Effector memory CD4-positive, alpha-beta T cell (primary cell): ENCODE measurements around the gene AMN1.
"Not testable (repeated sequence)": the region's sequence is repeated elsewhere in the genome, so short reads cannot be mapped to it uniquely, and the experiment has no call there.

Experiments used
- DNase-seq, 3 donors: peaks; one replicate each; pipeline ENCODE4 v3.0.0-alpha.2; 2020
- H3K27ac ChIP-seq: 2 replicates; pipeline ENCODE4 v1.7.0; 2013; ENCODE audit warnings: mild to moderate bottlenecking, low read length, moderate library complexity; ENCODE audit not compliant: insufficient read depth, poor library complexity, severe bottlenecking
- H3K27me3 ChIP-seq: replicated peaks from 2 replicates; pipeline ENCODE4 v1.7.0; 2013; ENCODE audit warnings: mild to moderate bottlenecking, low read length; ENCODE audit not compliant: insufficient read depth, control insufficient read depth, poor library complexity, severe bottlenecking
- H3K36me3 ChIP-seq: 2 replicates; pipeline ENCODE4 v1.7.0; 2013; ENCODE audit warnings: mild to moderate bottlenecking, low read length, moderate library complexity; ENCODE audit not compliant: control insufficient read depth, insufficient read depth
- H3K4me1 ChIP-seq: 2 replicates; pipeline ENCODE4 v1.7.0; 2013; ENCODE audit warnings: low read length, mild to moderate bottlenecking; ENCODE audit not compliant: control insufficient read depth, insufficient read depth, poor library complexity, severe bottlenecking
- H3K4me3 ChIP-seq: 2 replicates; pipeline ENCODE4 v1.7.0; 2013; ENCODE audit warnings: low read length, low read depth, mild to moderate bottlenecking; ENCODE audit not compliant: insufficient read depth, poor library complexity, severe bottlenecking
- H3K9me3 ChIP-seq: 2 replicates; pipeline ENCODE4 v1.7.0; 2013; ENCODE audit warnings: mild to moderate bottlenecking, low read length, moderate library complexity; ENCODE audit not compliant: control insufficient read depth

AMN1 gene

GRCh38 chr12:31752450-31752849 is 23.6 kb upstream of the AMN1 start:
- no peaks in the 10 kb centered on the region for H3K9me3 ChIP-seq
- H3K27ac ChIP-seq: no peak overlapping the region
- H3K36me3 ChIP-seq: no peaks in the 10 kb centered on the region
- peaks cover 6% of the 10 kb centered on the region for H3K4me1 ChIP-seq
- H3K27me3 ChIP-seq: no peaks in the 10 kb centered on the region
- no peak overlapping the region for H3K4me3 ChIP-seq
- no peak for DNase-seq

DNA sequence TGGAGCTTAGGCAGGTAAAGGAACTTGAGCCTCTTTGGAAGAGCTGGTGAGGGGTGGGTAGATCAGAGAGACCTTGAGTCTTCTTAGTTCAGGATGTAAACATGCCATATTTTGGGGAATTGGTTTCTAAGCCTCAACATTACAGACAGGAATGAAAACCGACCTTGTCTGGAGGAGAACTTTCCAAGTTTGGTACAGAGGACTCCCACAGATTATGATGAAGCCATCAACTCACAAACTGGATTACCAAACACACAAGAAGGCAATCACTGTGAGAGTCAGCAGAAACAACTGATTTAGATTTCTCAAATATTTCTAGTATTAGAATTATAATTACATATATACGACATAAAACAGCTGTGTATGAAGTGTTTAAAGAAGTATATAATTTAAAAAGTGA is 22.3 kb upstream of the AMN1 start:
- Histone ChIP-seq H3K27ac (no peak overlapping the region), H3K4me3 (no peak overlapping the region), H3K4me1 (peaks cover 6% of the 10 kb centered on the region), H3K27me3 (no peaks in the 10 kb centered on the region), H3K36me3 (no peaks in the 10 kb centered on the region), H3K9me3 (no peaks in the 10 kb centered on the region)
- DNase-seq: no peak

DNA sequence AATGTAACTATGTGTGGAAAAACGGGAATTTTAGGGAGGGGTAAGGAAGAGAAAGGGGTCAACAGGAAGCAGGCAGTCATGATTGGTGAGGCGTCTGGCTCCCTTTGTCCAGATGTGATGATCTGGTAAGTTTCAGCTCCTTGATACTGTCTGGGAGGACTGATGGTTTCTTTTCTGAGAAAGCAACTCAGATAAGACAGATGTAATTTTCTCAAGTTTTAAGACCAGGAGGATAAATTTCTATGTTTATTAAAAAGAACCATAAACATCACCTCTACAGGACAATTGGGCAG is 21.9 kb upstream of the AMN1 start:
- Histone ChIP-seq H3K4me1 (peaks cover 6% of the 10 kb centered on the region), H3K36me3 (no peaks in the 10 kb centered on the region), H3K9me3 (no peaks in the 10 kb centered on the region), H3K4me3 (no peak overlapping the region), H3K27me3 (no peaks in the 10 kb centered on the region), H3K27ac (no peak overlapping the region)
- no peak for DNase-seq

DNA sequence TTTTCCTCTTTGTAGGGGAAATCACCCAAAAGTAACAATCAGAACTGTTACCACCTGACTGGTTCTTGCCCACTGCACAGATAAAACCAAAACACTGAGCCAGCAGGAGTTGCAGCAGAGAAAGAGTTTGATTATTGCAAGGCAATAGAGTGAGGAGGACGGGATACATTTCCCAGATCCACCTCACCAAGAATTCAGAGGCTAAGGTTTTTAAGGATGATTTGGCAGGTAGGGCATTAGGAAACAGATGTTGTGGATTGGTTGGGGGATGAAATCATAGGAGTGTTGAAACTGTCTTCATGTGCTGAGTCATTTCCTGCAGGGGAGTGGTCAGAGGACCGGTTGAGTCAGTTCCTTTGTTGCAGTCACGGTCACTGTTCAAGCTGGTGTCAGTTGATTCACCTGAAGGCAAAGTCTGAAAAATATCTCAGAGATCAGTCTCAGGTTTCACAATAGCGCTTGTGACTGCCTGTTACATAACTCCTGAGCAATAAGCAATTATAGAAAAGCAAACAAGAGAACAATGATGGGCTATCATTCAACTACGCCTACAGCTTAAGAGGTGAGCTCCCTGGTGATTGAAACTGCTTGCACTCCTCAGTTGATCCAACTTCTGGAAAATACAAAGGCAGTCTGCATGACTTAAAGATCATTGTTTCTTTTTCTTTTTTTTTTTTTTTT is 20.3 kb upstream of the AMN1 start:
- peak overlapping the region; percentile 12 for H3K27ac ChIP-seq
- no peak overlapping the region for H3K4me3 ChIP-seq
- no peaks in the 10 kb centered on the region for H3K9me3 ChIP-seq
- no peaks in the 10 kb centered on the region for H3K27me3 ChIP-seq
- no peaks in the 10 kb centered on the region for H3K36me3 ChIP-seq
- DNase-seq: peak; percentile 19 to 25 (median 23)
- peaks cover 6% of the 10 kb centered on the region for H3K4me1 ChIP-seq

DNA sequence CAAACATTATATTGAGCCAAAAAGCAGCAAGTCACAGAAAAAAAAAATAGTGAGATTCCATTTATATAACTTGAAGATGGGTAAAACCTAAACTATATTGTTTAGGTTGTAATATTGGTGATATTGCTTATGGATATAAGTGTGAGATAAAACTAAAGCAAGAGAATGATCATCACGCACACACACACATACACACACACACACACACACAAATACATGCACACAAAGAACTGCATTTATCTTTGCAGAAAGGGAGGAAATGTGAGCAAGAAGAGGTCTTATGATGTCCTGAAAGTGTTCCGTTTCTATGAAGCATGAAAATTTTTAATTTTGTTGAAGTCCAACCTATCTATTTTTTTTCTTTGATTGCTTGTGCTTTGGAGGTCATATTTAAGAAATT is 16.4 kb upstream of the AMN1 start:
- Histone ChIP-seq H3K27ac (no peak overlapping the region), H3K36me3 (no peaks in the 10 kb centered on the region), H3K27me3 (no peaks in the 10 kb centered on the region), H3K4me1 (peaks cover 13% of the 10 kb centered on the region), H3K9me3 (no peaks in the 10 kb centered on the region), H3K4me3 (no peak overlapping the region)
- no peak for DNase-seq

DNA sequence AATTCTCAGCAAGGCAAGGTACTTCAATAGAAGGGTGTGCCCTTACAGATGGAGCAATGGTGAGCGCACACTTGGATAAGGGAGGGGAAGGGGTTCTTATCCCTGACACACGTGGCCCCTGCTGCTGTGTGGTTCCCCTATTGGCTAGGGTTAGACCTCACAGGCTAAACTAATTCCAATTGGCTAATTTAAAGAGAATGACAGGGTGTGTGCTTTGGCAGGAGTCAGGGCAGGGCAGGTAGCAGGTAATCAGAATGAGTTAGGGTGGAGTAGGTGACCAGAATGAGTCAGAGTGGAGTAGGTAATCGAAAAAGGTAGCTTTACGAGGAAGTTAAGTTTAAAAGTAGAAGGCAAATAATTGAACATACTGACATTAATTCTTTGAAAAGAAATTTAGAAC is 15.5 kb upstream of the AMN1 start:
- not testable (repeated sequence) for H3K4me3 ChIP-seq, H3K36me3 ChIP-seq, H3K27me3 ChIP-seq, H3K9me3 ChIP-seq, H3K27ac ChIP-seq, DNase-seq
- peaks cover 12% of the 10 kb centered on the region for H3K4me1 ChIP-seq

DNA sequence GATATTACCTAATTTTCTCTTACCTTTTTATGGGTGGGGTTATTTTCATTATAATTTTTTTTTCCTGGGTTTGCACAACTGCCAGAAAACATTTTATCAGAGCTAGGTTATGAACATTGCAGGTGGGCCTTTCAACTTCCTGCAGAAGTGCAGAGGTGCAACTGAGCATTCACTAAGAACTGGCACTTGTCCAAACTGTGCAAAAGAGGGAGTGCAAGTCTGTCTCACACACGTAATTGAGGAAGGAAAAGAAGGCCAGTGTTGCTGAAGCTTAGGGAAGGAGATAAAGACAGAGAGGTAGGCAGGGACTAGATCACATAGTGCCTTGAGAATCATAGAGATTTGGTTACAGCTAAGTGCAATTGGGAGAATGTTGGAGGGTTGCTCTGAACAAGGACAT is 14.1 kb upstream of the AMN1 start:
- Histone ChIP-seq H3K27me3 (no peaks in the 10 kb centered on the region), H3K27ac (no peak overlapping the region), H3K4me1 (peaks cover 6% of the 10 kb centered on the region), H3K9me3 (no peaks in the 10 kb centered on the region), H3K4me3 (no peak overlapping the region), H3K36me3 (no peaks in the 10 kb centered on the region)
- no peak for DNase-seq

DNA sequence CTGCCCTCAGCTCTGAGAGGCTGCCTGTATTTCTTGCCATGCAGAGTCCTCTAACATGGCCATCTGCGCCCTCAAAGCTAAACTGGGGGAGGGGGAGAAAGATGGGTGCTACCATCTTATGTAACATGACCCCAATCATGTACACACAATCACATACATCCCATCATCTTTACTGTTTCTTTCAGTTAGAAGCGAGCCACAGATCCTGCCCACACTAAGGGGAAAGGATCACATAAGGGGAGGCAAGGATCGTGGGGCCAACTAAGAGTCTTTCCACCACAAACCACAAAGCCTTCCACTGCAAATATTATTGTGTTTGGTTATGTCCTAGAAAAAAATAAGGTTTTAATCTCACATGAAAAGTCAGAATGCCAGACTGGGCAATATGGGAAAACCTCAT is 11.8 kb upstream of the AMN1 start:
- Histone ChIP-seq H3K9me3 (no peaks in the 10 kb centered on the region), H3K27ac (no peak overlapping the region), H3K27me3 (no peaks in the 10 kb centered on the region), H3K4me1 (peaks cover 12% of the 10 kb centered on the region), H3K4me3 (no peak overlapping the region), H3K36me3 (no peaks in the 10 kb centered on the region)
- no peak for DNase-seq

DNA sequence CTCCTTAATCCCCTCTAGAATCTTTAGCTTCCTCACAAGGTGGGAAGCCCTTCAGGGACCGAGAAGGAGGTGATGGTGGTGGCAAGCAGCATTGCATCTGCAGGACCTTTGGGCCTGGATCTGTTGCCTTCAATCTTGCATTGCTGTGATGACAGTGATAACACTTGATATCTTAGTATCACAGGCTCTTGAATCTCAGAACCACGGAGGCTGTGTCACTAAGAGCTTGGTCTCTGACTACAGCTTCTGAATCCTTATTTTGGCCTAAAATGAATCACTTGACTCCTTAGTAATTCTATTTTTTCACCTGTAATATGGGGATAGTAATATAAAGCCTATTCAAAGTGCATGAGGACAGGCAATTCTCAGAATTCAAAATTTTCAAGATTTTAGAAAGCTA is 8.9 kb upstream of the AMN1 start:
- H3K36me3 ChIP-seq: no peaks in the 10 kb centered on the region
- H3K4me1 ChIP-seq: peaks cover 16% of the 10 kb centered on the region
- no peaks in the 10 kb centered on the region for H3K9me3 ChIP-seq
- H3K27ac ChIP-seq: no peak overlapping the region
- no peak overlapping the region for H3K4me3 ChIP-seq
- no peak for DNase-seq
- no peaks in the 10 kb centered on the region for H3K27me3 ChIP-seq

GRCh38 chr12:31737345-31737744 is 8.5 kb upstream of the AMN1 start:
- H3K9me3 ChIP-seq: no peaks in the 10 kb centered on the region
- no peaks in the 10 kb centered on the region for H3K27me3 ChIP-seq
- peaks cover 16% of the 10 kb centered on the region for H3K4me1 ChIP-seq
- DNase-seq: no peak
- peak overlapping the region; percentile 64 for H3K27ac ChIP-seq
- H3K4me3 ChIP-seq: no peak overlapping the region
- no peaks in the 10 kb centered on the region for H3K36me3 ChIP-seq
